Ramos (cell line): ENCODE measurements around the gene DMXL1.
"Not testable (repeated sequence)": the region's sequence is repeated elsewhere in the genome, so short reads cannot be mapped to it uniquely, and the experiment has no call there.

Experiments used
- in situ Hi-C: fragments of 300-500 bp; cut with MboI; formaldehyde crosslinking; loops from one replicate; pipeline ENCODE4 v1.14.3; 2022; ENCODE audit warnings: low sequenced_read_pairs; ENCODE audit not compliant: unreplicated experiment

Gene DMXL1

DNA sequence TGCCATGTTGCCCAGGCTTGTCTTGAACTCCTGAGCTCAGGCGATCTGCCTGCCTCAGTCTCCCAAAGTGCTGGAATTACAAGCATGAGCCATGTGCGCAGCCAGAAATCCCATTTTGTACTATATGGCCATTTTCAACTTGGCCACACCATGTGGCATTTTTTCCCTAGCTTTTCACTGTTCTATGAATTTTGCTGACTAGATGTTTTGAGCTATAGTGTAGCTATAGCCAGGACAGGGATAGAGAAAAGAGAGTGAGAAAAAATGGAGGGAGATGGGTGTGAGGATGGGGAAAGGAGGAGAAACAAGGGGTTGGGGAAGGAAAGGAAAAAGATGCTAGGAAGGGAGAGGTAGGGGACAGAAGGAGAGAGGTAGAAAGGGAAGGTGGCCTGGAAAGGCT is 46.4 kb downstream of the DMXL1 start:
- in situ Hi-C loops, result no loop called here

DNA sequence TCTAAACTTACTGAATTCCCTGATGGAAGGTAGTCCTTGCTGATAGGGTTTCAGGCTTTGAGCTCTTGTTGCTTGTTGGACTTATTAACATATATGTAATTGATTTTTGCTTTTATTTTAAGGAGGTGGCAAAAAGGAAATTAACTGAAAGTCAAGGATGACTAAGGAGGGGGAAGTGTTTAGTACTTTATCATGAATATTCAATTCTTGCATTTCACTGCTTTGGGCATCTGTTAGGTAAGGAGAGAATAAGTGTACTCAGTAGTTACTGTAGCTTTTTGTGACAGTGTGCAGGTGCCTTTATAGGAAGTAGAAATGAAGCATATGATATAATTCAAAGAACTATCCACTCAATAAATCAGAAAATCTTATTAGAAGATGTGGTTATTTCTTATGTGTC is 47.1 kb downstream of the DMXL1 start:
- in situ Hi-C loops, result no loop called here

DNA sequence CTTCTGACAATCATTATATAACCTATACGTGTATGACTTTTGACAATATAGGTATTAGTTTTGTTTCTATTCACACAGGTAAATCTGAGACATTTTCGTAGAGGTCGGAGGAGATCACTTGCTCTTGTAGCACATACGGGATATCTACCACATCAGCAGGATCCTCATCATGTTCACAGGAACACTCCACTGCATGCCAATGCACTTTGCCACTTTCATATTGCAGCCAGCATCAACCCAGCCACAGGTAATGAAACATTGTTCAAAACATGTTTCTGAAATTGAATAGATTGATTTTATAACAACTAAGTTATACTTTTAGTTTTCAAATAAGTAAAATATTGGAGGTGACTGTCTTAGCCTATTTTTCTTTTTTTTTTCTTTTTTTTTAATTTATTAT is 50.0 kb downstream of the DMXL1 start:
- in situ Hi-C loops, result no loop called here

DNA sequence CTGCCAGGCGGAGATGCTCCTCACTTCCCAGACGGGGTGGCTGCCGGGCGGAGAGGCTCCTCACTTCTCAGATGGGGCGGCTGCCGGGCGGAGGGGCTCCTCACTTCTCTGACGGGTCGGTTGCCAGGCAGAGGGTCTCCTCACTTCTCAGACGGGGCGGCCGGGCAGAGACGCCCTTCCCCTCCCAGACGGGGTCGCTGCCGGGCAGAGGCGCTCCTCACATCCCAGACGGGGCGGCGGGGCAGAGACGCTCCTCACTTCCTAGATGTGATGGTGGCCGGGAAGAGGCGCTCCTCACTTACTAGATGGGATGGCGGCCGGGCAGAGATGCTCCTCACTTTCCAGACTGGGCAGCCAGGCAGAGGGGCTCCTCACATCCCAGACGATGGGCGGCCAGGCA is 51.6 kb downstream of the DMXL1 start:
- in situ Hi-C loops, result not testable (repeated sequence)

DNA sequence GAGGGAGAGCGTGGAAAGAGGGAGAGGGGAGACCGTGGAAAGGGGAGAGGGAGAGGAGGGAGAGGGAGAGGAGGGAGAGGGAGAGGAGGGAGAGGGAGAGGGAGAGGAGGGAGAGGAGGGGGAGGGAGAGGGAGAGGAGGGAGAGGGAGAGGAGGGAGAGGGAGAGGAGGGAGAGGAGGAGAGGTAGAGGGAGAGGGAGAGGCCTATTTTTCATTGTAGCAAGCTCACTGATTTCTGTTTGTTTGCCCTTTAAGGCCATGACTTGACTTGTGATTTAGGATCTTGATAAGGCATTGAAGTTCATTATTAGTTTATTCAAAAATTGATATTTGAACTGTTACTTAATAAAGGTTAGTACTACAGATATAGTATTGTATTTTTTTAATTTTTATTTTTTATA is 52.4 kb downstream of the DMXL1 start:
- in situ Hi-C loops, result no loop called here

DNA sequence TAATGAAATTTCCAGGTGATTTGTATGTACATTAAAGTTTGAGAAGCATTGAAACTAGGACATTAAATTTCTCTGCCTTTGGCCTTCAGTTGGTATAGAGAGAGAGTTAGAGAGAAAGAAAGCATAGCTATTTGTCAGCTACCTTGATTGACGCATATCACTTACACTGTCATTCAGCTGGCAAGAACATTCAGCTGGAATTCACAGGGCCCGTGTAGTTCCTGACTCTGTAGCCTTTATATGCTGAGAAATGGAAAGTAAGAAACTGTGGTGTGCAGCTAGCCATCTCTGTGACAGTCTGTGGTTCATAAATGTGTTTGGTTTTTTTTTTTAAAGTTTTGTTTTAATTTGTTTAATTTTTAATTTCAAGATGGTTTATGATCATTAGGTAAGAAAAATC is 58.9 kb downstream of the DMXL1 start:
- in situ Hi-C loops, result no loop called here

DNA sequence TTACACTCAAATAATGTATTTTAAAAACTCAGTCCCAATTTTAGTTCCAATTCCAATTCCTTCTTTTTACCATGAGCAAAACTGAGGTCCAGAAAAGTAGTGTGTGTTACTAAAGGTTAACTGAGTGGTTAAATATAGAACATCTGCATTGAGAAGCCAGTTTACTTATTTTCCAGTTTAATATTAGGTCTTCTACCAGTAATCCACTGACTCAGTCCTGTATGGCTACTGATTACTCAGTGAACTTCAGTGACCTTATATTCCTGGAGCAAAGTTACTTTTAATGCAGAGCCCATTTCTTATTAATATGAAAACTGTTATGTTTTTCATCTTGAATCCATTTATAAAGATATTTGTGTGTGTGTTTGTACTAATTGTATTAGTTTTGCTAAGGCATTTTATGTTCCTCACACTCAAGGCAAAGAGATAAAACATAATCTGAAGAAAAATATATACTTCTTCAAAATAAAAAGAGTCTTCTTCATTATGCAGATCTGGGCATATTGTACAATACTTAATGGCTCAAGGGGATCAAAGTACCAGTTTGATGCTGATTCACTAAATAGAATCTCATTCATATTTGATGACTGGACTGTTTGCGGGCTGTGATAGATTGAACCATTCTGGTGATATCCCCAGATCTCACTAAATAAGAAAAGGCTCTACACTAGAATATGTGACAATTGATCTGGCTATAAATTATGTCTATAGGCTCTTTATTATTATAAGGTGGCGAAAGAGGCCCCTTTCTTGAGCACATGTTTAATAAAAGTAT is 60.8 kb downstream of the DMXL1 start:
- in situ Hi-C loops, result no loop called here

DNA sequence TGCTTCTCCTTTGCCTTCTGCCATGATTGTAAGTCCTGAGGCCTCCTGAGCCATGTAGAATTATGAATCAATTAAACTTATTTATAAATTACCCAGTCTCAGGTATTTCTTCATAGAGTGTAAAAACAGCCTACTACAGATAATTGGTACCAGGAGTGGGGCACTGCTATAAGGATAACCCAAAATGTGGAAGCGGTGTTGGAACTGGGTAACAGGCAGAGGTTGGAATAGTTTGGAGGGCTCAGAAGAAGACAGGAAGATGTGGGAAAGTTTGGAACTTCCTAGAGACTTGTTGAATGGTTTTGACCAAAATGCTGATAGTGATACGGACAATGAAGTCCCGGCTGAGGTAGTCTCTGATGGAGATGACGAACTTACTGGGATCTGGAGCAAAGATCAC is 64.9 kb downstream of the DMXL1 start:
- in situ Hi-C loops, result not testable (repeated sequence)

DNA sequence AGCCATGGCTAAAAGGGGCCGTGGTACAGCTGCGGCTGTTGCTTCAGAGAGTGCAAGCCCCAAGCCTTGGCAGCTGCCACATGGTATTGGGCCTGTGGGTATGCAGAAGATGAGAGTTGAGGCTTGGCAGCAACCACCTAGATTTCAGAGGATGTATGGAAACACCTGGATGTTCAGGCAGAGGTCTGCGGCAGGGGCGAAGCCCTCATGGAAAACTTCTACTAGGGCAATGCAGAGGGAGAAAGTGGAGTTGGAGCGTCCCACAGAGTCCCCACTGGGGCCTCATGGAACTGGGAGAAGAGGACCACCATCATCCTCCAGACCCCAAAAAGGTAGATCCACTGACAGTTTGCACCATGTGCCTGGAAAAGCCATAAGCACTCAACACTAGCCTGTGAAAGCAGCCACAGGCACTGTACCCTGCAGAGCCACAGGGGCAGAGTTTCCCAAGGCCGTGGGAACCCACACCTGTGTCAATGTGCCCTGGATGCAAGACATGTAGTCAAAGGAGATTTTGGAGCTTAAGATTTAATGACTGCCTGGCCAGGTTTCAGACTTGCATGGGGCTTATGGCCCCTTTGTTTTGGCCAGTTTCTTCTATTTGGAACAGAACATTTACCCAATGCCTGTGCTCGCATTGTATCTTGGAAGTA is 65.9 kb downstream of the DMXL1 start:
- in situ Hi-C loops, result no loop called here

DNA sequence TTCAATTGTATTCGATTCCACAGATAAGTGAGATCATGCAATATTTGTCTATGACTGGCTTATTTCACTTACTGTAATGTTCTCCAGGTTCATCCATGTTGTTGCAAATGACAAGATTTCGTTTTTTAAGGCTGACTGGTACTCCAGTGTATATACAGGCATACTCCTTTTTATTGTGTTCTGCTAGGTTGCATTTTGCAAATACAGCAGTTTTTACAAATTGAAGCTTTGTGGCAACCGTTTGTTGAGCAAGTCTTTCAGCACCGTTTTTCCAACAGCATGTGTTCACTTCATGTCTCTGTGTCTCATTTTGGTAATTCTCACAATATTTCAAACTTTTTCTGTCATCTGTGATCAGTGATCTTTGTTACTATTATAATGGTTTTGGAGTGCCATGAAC is 82.7 kb downstream of the DMXL1 start:
- in situ Hi-C loops, result no loop called here

DNA sequence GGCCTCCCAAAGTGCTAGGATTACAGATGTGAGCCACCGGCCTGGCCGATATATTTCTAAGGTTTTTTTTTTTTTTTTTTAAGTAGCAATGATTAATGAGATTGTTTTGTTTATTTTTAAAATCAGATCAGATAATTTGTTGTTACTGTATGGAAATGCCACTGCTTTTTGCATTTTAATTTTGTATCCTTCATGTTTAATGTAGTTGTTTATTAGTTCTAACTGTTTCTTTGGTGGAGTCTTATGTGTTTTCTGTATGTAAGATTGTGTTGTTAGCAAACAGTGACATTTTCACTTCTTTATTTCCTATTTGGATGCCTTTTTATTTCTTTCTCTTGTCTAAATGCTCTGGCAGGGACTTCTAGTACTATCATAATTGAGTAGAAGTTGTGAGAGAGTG is 87.3 kb downstream of the DMXL1 start:
- in situ Hi-C loops, result no loop called here

DNA sequence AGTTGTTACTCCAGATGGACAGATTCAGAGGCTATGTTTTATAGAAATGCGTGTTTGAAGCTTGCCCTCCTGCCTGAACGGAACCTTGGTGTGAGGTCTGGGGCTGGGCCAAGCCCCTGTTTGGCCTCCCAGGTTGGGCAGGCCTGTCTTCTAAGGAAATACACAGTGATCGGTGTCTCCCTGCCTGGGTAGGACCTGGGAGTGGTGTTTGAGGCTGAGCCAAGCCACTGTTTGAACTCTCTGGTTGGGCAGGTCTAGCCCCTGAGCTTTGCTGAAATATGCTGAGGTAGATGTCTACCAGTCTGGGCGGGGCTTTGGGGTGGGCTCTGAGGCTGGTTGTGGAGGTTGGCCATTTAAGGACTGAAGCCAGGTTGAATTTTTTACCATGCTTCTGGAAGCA is 90.5 kb downstream of the DMXL1 start:
- in situ Hi-C loops, result no loop called here

DNA sequence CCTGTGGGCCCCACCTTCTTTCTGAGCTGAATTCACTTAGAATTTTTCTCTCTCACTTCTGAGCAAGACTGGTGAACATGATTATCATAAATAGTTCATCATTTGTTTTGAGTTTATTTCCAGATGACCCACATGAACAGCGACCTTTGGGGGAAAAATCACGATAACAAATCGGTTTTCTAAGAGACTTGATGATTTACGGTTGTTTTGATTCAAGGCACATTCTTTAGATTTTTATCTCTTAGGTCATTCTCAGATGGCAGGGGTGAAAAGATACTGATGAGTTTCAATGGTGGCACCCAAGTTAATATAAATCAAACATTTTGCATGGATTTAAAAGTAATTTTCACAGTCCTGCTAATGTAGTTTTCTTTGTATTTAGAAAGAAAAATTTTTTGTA is 95.1 kb downstream of the DMXL1 start:
- in situ Hi-C loops, result no loop called here

DNA sequence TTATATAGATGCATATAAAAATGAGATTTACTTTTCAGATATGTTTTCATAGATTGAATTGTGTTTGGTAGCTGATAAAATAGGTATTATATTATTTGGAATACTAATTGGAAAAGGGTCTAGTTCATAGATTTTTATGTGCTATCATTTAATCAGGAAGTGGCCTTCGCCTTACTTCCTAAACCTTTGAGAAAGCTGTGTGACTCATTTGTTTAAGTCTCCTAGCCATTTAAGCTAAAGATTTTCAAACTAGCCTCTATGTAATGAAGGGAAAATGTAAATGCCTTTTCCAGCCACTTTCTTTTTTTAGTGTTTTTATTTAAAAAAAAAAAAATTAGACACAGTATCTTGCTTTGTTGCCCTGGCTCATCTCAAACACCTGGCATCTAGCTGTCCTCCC is 97.5 kb downstream of the DMXL1 start:
- in situ Hi-C loops, result no loop called here

DNA sequence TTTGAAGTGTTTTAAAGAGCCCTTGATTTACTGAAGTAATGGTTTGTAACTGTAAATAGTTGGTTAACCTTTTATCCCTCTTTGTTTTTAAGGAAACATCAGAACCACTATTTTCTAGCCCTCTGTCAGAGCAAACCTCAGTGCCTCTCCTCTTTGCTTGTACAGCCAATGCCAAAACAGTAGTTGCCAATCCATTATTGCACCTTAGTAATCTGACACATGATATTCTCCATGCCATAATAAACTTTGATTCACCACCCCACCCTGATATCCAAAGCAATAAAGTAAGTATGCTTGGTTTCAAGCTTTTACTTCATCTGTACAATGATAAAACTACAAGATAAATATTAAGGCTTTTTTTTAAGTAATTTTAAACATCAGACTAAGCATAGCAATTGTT is 100.8 kb downstream of the DMXL1 start:
- in situ Hi-C loops, result no loop called here

DNA sequence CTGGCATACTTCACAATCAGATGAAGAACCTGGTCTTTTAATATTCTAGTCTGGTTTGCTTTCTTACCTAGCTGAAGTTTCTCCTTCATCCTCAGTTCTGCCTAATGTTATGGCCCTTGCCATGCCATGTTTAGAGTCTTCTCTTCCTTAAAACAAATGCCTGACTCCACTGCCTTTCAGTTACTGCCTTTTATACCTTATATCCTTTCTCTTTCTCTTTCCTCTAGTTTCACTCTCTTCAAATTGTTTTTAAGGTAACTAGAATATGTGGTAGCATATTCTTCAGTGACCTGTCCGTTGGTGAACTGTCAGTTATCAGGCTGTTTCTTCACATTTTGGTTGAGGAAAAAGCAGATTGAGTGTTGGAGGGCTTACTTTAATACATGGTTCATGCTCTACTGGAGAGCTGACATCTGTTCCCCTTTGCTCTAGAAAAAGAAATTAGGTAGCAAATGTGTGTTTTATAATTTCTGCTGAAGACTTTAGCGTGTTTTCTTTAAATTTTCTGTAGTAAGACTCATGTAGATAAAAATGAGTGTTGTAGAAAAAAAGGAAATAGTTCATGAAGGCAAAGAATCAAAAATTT is 103.8 kb downstream of the DMXL1 start:
- in situ Hi-C loops, result no loop called here

DNA sequence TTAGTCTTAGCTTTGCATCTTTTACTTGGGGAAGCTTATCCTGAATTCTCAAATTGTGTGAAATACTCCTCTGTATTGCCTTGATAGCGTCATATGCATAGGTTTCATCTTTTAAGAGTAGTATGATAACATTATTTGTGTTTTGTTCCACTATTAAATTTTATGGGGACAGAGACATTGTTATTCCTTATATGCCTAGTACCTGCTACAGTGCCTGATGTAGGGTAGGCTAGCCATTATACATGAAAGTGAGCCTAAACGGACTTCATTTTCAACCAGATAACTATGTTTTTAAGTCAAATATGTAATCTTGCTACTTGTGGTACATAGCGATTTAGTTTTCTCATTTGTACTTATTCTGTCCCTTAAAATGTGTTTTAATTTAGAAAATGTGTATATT is 105.9 kb downstream of the DMXL1 start:
- in situ Hi-C loops, result no loop called here

DNA sequence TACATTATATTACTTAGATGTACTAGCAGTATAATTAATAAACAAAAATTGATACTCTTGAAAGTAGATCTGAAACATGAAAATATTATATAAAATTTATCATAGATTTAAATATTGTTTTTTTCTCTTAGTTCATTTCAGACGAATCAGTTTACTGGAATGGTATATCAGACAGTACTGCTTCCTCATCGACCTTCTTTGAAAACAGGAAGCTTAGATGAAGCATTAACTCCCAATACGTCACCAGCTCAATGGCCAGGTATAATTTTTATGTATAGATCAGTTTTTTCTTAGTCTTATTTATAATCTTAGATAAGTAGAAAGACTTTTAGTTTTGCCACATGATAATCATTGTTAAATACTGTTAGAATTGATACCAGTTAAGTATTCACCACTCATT is 106.3 kb downstream of the DMXL1 start:
- in situ Hi-C loops, result no loop called here

DNA sequence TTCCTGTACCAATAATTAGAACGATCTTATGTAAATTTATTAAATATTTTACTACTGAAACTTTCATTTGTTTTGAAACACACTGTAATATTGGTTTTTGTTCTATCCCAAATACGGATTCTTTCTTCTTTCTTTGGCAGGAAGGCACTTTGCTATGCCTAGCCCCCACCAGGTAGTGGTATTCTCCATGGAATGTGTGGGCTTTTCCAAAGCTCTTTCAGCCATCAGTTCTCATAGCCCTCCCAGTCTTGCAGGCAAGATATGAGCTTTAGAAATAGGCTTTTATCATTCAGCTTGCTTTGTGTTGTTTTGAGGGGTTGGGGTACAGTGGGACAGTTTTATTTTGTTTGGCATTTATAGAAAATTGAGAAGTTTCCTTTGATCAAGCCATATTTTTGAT is 107.5 kb downstream of the DMXL1 start:
- in situ Hi-C loops, result no loop called here

DNA sequence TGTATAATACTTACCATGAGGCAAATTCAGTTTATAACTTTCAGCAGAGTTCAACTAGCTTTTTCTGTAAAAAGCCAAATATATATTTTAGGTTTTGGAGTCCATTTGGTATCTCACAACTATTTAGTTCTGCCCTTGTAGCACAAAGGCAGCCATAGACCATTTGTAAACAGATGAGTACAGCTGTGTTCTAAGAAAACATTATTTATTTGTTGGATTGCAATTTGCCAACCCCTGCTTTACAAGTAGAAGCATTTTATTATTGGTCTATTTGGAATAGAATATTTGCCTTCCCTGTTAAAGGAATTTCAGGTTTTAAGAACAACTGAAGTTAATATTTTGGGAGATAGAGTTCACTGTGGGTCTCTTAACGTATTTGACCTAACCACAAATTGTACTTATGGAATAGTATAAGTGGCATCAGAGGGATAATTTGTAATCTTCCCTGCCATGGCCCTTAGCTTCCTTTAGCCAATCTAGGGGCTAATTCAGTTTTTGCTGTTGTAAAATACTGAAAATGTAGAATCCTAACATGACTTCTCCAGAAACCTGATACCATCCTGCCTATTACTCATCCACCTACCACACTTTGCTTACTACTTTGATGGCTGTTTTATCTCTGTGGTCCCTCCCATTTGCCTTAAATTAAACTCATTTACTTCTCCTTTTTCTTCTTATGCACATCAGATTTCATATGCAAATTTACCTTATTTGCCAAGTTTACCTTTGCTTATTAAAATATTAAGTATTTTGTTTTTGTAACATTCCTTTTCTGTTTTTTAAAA is 109.2 kb downstream of the DMXL1 start:
- in situ Hi-C loops, result no loop called here

DNA sequence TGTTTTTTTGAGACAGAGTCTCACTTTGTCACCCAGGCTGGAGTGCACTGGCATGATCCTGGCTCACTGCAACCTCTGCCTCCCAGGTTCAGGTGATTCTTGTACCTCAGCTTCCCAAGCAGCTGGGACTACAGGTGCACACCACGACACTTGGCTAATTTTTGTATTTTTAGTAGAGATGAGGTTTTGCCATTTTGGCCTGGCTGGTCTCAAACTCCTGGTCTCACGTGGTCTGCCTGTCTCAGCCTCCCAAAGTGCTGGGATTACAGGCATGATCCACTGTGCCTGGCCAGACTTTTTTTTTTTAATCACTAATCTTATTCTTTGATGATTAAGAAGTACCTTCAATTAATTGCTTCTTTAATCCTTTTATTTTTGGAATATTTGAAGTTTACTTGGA is 114.6 kb downstream of the DMXL1 start:
- in situ Hi-C loops, result not testable (repeated sequence)
